NCI-H82 (cell line): Measurements from ENCODE around the gene FAM240A.
"Not testable (repeated sequence)": the region's sequence is repeated elsewhere in the genome, so short reads cannot be mapped to it uniquely, and the experiment has no call there.

ENCODE experiments used
- DNase-seq: peaks from one replicate; lab custom pipeline; 2025; lab: John Stamatoyannopoulos, UW

FAM240A gene

DNA sequence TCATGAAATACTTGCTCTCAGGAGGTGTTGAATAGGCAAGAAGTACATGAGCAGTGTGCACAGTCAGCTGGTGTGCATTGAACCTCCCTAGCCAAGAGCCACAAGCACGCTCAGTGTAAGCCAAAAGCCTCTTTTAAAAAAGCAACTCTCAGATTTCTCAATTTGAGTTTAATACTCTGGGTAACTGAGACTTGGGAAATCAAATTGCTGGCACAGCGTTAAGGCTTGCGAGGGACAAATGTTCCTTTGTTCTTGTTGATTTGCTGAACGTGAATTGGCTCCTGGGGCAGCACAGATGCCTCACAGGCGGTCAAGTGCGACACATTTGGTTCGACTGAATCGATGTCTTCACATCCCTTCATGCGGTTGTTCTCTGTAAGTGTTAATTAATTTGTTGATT is at the start of gene FAM240A:
TSS of gene FAM240A (plus strand) at position 202 of the 400 bp plus-strand sequence. CDS start at position 361, 159 bp downstream.
- no peak for DNase-seq

DNA sequence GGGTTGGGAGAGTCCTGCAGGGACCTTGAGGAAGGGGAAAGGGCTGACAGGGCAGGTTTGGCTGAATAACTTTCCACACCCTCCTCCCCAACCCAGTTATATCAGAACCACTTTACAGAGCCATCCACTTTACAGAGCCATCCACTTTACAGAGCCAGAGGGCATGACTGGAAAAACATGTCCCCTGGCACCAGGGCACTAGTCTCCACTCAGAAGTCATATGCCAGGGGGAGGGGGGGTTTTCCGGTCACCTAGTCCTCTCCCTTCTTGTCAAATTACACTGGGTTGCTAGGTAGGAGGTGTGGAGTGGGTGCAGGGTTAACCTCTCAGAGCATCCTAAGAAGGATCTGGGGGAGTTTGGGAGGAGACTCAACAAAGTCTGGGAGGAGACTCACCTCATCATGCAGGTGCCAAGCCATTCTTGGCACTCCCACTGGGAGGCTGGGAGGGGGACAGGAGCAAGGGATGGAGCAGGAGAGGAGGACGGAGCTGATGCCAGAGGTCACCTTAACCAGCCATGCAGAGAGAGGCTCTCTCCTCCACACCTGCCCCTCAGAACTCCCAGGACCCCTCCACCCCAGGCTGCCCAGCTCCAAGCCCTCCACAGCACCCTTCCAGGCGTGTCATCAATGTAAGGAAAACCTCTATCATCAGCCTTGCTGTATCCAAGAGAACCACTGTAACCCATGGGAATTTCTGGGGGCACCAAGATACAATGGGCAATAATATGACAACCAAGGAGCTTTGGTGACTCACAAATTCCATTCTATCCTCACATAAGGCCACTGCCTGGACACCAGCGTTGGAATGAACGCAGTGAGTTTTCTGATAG is 47.9 kb upstream of the FAM240A start:
- DNase-seq = no peak

DNA sequence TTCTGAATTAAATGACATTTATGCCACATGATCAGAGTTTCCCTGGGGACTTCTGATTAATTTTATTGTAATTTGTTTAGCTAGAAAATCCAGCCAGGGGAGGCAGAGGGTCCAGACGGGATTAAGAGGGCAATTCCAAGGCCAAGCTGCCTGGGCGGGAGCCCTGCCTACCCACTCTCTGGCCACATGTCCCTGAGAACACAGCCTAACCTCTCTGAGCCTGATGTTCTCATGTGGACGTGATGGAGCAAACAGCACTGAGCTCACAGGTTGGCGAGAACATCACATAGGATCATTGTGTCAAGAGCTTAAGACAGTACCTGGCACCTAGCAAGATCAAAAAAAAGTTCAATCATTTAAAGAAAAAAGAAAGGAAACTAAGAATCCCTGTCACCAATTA is 47.2 kb upstream of the FAM240A start:
- DNase-seq = no peak

DNA sequence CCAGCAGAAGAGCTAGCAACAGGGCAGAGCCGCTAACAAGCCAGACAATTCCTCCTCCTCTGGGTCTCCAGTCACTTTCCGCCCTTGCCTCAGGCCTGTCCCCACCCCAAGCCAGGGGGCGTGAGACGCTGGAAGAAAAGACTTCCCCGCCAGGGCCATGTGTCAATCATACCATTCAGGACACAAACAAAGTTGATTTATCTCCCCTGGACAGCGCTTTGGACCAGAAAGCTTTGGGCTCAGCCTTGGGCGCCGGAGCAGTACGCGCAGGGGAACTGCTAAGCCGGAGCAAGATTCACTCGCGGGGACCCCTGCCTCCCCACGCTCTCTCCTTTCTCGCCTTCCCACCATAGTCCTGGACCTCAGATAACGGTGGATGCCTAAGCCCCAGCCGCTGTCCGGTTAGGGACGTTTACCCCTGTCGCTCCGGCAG is 46.7 kb upstream of the FAM240A start:
- no peak for DNase-seq

DNA sequence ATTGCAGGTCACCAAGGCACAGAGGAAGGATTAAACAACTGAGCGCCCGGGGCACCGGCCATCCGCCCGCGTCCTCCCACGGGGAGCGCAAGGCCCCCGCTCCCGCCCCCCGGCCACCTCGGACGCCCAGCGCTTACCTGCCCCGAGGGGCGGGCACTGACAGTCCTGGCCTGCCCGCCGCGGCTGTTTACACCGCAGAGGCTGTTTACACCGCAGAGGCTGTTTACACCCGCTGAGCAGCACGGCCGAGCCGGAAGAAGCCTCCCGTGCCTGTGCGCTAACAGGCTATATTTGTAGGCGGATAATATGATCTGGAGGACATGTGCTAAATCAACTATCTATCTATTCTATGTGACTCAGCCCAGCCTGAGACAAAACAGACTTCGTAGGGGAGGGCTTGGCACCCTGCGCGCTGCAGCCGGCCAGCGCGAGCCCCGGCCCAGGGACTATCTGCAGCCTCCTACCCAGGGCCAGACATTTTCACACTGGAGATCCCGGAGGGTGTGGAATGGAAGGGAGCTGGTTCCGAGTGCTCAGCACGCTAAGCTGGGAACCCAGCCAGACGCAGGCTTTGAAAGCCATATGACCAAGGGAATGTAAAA is 46.2 kb upstream of the FAM240A start, which contains the start of gene LRRC2:
TSS of gene LRRC2 (minus strand) at position 263 of the 602 bp plus-strand sequence. CDS start 14,711 bp downstream, outside the sequence.
- DNase-seq = peak; percentile 3

DNA sequence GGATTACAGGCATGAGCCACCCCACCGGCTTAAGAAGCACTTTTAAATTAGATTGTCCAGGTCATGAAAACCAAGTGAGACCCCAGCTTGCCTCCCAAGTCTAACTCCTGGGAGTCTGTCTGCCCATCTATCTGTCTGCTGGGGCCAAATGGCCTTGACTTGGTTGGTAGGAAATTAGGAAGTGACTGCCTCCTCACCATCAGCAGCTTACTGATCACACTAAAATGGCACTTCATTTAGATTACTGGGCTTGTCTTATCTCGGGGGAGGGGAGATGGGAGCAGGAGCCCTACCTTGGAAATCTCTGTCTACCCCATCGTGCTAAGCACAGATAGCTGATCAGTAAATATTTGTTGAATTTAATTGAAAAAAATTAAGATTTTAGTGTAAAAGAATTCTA is 40.6 kb upstream of the FAM240A start:
- no peak for DNase-seq

DNA sequence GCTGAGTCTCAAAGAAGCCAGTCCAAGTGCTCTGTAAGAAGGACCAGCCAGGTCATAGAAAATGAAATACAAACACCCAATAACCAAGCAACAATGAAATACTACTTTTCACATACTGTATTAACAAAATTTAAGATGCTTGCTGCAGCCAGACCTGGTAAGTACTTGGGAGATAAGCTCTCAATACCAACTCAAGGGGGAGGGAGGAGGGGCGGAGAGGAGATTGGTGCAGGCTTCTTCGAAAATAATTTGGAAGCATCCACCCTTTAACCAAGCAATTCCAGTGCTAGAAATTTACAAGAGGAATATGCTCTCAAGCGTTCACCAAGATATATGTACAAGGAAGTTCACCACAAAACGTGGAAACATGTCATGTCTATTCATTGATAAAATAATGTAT is 38.6 kb upstream of the FAM240A start:
- no peak for DNase-seq

DNA sequence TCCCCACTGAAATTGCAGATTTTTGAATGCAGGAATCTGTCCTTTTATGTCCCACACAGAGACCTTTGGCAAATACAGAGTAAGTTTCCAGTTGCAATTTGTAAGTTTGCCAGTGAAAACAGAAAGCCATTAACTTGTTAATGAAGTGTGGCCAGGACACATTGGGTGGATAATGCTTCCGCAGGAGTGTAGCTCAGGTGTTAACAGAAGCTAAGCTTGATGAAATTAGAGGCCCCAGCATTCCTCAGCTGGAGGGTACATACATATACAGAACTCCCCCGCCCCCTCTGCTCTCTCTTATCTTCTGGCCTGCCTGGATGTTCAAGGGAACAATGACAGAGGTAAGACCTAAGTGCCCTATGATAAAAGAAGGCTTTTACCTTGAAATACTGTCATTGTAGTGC is 38.1 kb upstream of the FAM240A start:
- peak; percentile 2 for DNase-seq

DNA sequence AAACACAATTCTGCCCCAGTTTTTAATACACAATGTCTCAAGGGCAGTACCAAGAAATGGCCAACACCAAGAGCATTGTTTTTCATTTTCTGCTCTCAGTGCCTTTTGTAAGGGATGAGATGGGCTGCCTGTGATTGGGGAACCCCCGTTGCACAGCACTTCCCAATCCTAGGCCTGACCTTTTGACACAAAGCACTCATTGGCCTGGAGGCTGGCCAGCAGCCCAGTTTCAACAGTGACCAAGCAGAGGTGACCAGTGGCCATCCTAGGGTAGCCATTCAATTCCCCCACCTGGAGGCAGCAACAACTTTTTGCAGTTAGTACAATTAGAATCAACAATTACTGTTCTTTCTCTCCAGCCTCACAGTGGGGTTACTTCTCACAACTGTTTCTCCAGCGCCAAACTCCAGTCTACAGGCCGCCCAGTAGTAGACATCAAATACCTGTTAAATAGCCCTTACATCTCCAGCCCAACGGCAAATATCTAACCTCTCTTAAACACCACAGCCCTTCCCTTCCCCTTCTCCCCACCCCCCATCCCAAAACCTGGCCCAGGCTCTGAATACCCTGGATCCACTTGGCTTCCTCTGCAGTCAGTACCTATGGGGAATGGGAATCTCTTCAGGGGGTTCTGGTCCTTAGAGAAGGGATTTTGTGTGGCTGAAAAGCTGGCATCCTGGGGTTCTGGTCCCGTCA is 37.3 kb upstream of the FAM240A start:
- DNase-seq = no peak

DNA sequence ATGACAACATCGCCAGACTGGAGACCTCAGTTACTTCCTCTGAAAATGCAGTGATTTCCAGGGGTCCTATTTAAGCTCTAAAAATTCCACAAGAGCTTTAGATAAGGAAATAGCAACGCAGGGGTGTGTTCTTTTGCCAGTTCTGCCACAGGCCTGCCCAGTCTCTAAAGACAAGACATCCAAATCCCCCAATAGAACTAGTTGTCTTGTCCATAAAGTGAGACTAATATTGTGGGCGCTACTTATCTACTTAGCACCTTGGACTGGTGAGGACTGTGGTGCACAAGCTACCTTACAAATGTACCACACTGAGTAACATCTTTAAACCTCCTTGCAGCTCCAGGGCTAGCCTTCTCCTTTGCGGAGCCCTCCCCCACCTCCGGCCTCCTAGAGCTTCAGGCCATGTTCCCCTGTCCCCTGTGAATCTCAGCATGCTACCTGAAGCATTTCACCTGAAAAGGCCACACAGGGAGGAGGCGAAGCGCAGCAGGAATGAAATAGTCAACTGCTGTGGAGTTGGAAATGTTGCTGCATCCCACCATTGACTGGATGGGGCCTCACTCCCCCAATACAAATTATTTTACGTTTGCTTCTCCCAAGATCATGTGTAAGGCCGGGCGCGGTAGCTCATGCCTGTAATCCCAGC is 36.6 kb upstream of the FAM240A start:
- no peak for DNase-seq

DNA sequence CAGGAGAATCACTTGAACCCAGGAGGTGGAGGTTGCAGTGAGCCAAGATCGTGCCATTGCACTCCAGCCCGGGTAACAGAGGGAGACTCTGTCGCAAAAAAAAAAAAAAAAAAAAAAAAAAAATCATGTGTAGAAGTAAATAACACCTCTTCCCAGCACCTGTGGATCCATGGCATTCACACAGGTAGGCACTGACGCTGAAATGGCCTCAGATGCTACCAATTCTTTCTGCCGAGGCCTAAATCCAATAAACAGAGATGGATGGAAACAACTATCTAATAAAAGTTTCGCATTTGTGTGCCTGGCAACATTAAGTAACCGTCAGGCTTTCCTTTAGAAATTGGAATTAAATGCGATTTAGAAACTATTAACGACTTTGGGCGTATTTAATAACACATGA is 35.9 kb upstream of the FAM240A start:
- no peak for DNase-seq

DNA sequence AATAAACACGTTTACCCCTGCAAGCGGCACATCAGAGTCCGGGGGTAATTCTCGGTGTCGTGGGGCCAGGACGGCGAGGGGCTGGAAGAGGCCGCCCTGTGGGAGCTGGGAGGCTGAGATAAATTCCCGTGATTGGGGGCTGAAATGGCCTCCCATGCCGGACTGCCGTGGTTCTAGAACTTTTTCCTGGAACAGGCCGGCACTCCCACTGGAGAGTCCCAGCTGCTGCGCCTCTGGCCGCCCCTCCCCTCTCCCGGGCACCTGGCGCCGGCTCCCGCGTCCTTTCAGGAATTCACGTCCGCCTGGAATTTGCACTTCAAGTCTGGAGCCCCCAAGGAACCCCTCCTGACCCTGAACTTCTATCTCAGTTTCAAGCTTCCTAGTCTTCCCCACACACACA is 35.4 kb upstream of the FAM240A start:
- DNase-seq = no peak

DNA sequence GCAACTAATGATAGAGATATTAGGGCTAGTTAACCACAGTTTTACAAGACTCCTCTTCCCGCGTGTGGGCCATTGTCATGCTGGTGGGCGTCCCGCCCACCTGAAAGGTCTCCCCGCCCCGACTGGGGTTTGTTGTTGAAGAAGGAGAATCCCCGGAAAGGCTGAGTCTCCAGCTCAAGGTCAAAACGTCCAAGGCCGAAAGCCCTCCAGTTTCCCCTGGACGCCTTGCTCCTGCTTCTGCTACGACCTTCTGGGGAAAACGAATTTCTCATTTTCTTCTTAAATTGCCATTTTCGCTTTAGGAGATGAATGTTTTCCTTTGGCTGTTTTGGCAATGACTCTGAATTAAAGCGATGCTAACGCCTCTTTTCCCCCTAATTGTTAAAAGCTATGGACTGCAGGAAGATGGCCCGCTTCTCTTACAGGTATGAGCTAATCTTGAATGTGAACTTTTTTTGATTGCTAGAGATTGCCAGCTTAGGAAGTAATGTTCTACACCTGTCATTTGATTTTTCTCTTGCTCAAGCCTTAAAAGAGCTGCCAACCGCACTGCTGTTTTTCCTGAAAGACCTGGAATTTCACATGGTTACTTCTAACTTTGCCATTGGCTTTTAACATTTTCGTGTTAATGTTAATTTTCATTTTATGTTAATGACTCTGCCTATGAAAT is 34.6 kb upstream of the FAM240A start:
- not testable (repeated sequence) for DNase-seq

DNA sequence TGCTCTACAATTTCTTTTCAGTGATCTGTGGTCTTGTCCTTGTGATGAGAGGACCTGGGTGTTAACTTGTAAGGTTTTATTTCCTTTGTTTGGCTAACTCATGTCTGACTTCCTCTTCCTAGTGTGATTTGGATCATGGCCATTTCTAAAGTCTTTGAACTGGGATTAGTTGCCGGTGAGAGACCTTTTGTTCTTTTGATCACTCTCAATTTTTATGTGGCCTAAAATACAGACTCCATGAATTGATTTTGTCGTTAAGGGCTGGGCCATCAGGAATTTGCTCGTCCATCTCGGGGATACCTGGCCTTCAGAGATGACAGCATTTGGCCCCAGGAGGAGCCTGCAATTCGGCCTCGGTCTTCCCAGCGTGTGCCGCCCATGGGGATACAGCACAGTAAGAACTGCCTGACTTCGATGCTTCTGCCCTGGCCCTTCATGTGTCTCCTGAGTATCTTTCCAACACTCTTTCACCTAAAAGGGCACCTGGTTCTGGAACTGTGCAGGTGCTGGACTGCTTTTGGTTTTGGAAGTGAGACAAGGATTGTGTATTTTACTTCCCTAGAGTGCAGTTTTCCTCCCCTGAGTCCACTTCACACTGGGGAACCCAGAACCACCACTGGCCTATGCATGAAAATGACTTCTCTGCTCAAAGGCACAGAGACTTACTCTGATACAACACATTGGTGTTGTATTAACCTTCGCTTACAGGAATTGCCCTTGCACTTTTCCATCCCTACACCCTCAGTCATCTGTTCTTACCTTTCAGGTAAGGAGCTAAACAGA is 33.2 kb upstream of the FAM240A start:
- DNase-seq = no peak

DNA sequence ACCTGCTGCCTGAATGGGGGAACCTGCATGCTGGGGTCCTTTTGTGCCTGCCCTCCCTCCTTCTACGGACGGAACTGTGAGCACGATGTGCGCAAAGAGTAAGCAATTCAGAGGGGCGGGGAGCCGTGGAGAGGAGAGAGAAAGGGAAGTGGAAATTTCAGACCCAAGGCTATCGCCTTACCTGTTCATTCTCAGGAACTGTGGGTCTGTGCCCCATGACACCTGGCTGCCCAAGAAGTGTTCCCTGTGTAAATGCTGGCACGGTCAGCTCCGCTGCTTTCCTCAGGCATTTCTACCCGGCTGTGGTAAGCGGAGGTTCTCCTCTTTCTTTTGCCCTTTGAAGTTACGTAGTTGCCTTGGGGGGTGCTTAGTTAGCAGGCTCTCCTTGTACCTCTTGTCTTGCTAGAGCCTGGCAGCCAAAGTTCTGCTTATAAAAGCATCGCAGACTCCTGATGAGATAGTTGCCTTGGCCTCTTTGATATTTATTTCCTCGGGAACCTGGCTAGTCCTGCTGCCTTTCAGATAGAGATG is 32.5 kb upstream of the FAM240A start:
- no peak for DNase-seq

DNA sequence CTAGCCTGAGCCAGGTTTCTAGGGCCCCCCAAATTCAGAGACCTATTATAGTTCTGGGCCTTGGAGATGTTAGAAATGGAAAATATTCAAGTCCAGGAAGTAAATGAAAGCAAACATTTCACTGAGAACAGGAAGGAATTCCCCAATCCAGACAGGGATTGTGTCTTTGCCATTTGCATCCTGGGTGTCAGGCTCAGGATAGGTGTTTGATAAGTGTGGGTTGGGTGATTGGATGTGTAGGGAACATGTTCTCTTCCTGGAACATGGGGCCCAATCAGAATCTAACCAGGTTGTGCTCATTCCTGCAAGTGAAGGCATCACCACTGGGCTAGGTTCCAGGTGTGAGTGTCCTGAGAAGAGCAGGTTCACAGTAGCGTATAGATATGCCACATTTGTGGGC is 31.6 kb upstream of the FAM240A start:
- no peak for DNase-seq

DNA sequence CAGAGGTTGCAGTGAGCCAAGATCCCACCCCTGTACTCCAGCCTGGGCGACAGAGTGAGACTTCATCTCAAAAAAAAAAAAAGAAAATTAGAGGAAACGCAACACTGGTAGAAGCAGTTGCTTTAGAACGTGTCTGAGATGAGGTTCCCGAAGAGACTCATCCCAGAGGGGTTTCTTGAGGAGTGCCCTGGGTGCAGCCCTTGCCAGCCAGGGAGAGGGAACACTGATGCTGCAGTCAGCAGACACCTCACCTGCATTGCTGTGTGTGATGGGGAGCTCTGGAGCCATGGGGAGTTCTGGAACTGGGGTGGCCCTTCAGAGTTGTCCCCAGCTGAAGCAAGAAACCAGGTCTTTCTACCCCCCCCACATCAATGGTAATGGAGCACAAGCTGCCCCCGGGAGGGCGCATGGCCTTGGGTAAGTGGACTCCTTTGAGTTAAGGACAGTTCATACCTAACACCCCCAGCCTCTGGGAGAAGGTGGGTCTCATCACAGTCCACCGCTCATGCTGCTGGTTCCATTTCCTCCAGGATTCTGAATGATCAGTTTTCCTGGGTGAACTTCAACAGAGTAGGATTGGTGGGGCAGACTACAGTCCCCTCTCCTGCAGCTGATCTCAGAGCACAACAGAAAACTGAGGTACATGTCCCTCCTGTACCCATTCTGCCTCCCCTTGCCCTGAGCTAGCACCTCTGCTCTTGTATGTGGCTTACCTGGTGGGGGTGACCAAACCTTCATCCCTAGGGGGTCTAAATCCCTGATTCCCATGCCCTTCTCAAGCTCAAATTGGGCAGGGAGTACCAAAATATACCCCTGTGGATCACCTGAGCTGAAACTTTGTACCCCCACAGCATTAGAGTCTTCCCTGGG is 27.5 kb upstream of the FAM240A start:
- no peak for DNase-seq

DNA sequence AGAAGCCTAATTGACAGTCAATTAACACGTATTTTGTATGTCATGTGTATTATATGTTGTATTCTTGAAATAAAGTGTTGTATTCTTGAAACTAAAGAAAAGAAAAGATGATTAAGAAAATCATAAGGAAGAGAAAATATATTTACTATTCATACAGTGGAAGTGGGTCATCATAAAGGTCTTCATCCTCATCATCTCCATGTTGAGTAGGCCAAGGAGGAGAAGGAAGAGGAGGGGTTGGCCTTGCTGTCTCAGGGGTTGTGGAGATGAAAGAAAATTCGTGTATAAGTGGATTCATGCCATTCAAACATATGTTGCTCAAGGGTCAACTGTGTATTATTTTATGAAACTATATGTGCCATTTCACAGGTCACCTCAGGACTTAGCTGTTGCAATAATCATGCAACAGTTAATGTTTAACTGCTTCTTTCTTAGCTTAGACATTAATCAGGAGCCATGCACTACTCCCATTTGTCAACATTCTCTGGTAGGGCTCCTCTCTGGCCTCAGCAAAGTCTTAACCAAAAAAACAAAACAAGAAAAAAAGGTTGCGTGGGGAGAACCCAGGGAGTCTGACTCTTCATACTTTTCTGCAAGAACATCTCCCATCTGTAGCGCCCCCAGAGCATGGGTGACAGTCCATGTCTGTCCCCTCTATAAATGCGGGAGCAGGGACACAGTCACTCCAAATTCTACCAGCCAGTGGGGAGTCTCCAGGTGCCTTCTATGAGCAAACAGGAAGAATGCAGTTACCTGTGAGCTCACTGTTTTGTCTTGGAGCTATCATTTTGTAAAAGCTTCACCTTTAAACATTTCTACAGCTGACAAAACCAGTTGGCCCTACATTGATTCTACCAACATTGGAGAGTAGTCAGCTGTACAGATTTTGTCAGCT is 26.3 kb upstream of the FAM240A start:
- DNase-seq = no peak
